Astrocyte (in vitro differentiated cells and primary cell): Measurements from ENCODE around the gene DBI.

Experiments
- CTCF ChIP-seq: IDR thresholded peaks from 2 replicates; pipeline ENCODE4 v1.5.1; 2011; ENCODE audit warnings: low read depth, mild to moderate bottlenecking, inconsistent platforms, low read length, moderate library complexity; ENCODE audit not compliant: insufficient read depth
- EZH2 ChIP-seq: IDR thresholded peaks from 2 replicates; pipeline ENCODE4 v1.6.1; 2012; ENCODE audit warnings: mild to moderate bottlenecking, low read length, inconsistent platforms; ENCODE audit not compliant: insufficient read depth

- TF ChIP-seq CTCF, result peak; percentile 74
- TF ChIP-seq EZH2, result no peak
Measured at GRCh38 chr2:119407430-119408220, 40.8 kb downstream of the DBI start.
